Testis (tissue), 3 donors: ENCODE data around the gene GMDS. TPM values are rescaled to one million over a fixed set of nuclear protein-coding genes. Genes with fewer than 3 reads are reported as not detected.

ENCODE experiments used
- DNase-seq: peaks from one replicate; pipeline ENCODE4 v3.0.0-alpha.2; 2019
- H3K27ac ChIP-seq, 2 donors: fragments of 200-600 bp; sonication (generic); one replicate each; pipeline ENCODE4 v1.5.1; 2019
- H3K27me3 ChIP-seq: fragments of 200-600 bp; sonication (generic); one replicate; pipeline ENCODE4 v1.5.1; 2019
- H3K36me3 ChIP-seq: fragments of 200-600 bp; sonication (generic); one replicate; pipeline ENCODE4 v1.5.1; 2017; ENCODE audit warnings: low read depth; ENCODE audit errors: missing control alignments
- H3K4me1 ChIP-seq: fragments of 200-600 bp; sonication (generic); one replicate; pipeline ENCODE4 v1.5.1; 2019
- H3K4me3 ChIP-seq, 2 donors: fragments of 200-600 bp; sonication (generic); one replicate each; pipeline ENCODE4 v1.5.1; 2017 to 2019
- H3K9me3 ChIP-seq: fragments of 200-600 bp; sonication (generic); one replicate; pipeline ENCODE4 v1.5.1; 2017
- CTCF ChIP-seq, 3 experiments: fragments of 450-650 bp in 2 of 3; fragments of 200-600 bp in 1 of 3; sonication (generic) in 1 of 3; IDR thresholded peaks; one replicate each; pipeline ENCODE4 v1.5.1; 2016 to 2019; ENCODE audit warnings: antibody characterized with exemption in 3 of 3, mild to moderate bottlenecking in 2 of 3, moderate library complexity in 1 of 3
- POLR2A ChIP-seq: fragments of 450-650 bp; IDR thresholded peaks from one replicate; pipeline ENCODE4 v1.6.1; 2017; ENCODE audit warnings: antibody characterized with exemption, mild to moderate bottlenecking, moderate library complexity
- WGBS, 2 donors: methylation state at CpG; one replicate each; pipeline ENCODE4 v1.1.5; 2018; 5-methylcytosine and 5-hydroxymethylcytosine counted together
- intact Hi-C: fragments of 100-400 bp; cut with DNase I; formaldehyde crosslinking; loops from one replicate; pipeline ENCODE4 v1.15.1; 2023; ENCODE audit warnings: low total_unique reads
- polyA plus RNA-seq: library from polyadenylated mRNA; stranded (reverse); fragments of 350-450 nt; fragmentation: Illumina TruSeq; extraction: RNeasy Lipid Tissue Mini Kit (QIAGEN cat#74804); gene quantifications from one replicate; pipeline ENCODE4 v1.2.3, GENCODE V29; 2014; ENCODE audit warnings: low read depth, low replicate concordance; ENCODE audit not compliant: insufficient read depth
- total RNA-seq, 2 donors: library from RNA; depleted of rRNA; stranded (reverse); fragments of >200 nt; gene quantifications; one replicate each; pipeline ENCODE4 v1.2.3, GENCODE V29; 2016

GMDS gene
- total and polyA plus RNA-seq, 3 donors from 2014 or later: 19.6 to 31.1 (median 22.2) TPM

DNA sequence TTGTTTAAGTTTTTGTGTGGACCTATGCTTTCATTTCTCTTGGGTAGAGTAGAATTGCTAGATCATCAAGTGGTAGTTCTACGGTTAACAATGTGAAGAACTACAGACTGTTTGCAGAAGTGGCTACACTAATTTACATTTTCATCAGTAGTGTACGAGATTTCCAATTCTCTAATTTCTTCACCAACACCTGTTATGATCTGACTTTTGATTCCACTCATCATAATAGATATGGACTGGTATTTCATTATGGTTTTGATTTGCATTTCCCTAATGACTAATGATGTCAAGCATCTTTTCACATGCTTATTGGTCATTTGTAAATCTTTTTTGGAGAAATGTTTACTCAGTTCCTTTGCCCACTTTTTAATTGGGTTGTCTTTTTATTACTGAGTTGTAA is 244.4 kb downstream of the GMDS start:
- Histone ChIP-seq H3K27ac (no peak overlapping the region), H3K4me3 (no peak overlapping the region), H3K9me3 (no peaks in the 10 kb centered on the region), H3K36me3 (no peaks in the 10 kb centered on the region), H3K4me1 (no peaks in the 10 kb centered on the region), H3K27me3 (no peaks in the 10 kb centered on the region)
- WGBS, 2 donors: 86 to 97% methylated on average over 2 of the region's 2 CpGs
- intact Hi-C loops: no loop called here
- DNase-seq: no peak
- TF ChIP-seq POLR2A: no peak
- no peak for TF ChIP-seq CTCF (IDR thresholded peaks at IDR 0.05)

GRCh38 chr6:1997702-1998101 is 247.7 kb downstream of the GMDS start:
- H3K36me3 ChIP-seq: no peaks in the 10 kb centered on the region
- H3K27me3 ChIP-seq: no peaks in the 10 kb centered on the region
- intact Hi-C loops: no loop called here
- DNase-seq: no peak
- H3K4me3 ChIP-seq: no peak overlapping the region
- WGBS, 2 donors: 61% methylated on average over 3 of the region's 3 CpGs
- no peak for TF ChIP-seq POLR2A
- TF ChIP-seq CTCF (IDR thresholded peaks at IDR 0.05): no peak
- H3K9me3 ChIP-seq: no peaks in the 10 kb centered on the region
- no peaks in the 10 kb centered on the region for H3K4me1 ChIP-seq
- H3K27ac ChIP-seq: no peak overlapping the region

DNA sequence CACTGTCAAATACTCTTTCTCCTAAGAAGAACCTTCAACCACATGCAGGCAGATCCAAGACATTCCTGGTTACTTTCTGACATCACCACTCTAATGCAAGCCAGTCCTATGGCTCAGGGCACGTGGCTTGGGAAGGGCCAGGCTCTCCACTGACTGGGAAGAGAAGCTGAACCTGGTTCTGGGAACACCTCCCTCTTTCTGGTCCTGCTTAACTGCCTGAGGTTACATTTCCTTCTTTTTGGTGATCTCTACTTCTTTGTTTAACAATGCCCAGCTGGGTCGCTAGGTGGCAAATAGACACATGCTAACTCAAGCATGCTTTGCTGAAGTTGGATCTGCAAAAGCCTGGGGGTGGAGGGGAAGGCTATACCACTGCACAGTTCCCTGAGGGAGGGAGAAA is 249.8 kb downstream of the GMDS start:
- DNase-seq: no peak
- Histone ChIP-seq H3K27me3 (no peaks in the 10 kb centered on the region), H3K4me1 (no peaks in the 10 kb centered on the region), H3K4me3 (no peak overlapping the region), H3K36me3 (no peaks in the 10 kb centered on the region), H3K9me3 (no peaks in the 10 kb centered on the region), H3K27ac (no peak overlapping the region)
- no peak for TF ChIP-seq CTCF (IDR thresholded peaks at IDR 0.05)
- intact Hi-C loops: no loop called here
- WGBS, 2 donors: 96 to 100% methylated on average over 2 of the region's 2 CpGs

GRCh38 chr6:1993042-1993441 is 252.4 kb downstream of the GMDS start:
- no peak overlapping the region for H3K4me3 ChIP-seq
- 89 to 96% methylated on average over 6 of the region's 6 CpGs for WGBS, 2 donors
- H3K27me3 ChIP-seq: no peaks in the 10 kb centered on the region
- H3K36me3 ChIP-seq: no peaks in the 10 kb centered on the region
- TF ChIP-seq POLR2A (no peak), CTCF (IDR thresholded peaks at IDR 0.05) (no peak)
- intact Hi-C loops: no loop called here
- H3K9me3 ChIP-seq: no peaks in the 10 kb centered on the region
- no peaks in the 10 kb centered on the region for H3K4me1 ChIP-seq
- no peak overlapping the region for H3K27ac ChIP-seq
- DNase-seq: no peak

DNA sequence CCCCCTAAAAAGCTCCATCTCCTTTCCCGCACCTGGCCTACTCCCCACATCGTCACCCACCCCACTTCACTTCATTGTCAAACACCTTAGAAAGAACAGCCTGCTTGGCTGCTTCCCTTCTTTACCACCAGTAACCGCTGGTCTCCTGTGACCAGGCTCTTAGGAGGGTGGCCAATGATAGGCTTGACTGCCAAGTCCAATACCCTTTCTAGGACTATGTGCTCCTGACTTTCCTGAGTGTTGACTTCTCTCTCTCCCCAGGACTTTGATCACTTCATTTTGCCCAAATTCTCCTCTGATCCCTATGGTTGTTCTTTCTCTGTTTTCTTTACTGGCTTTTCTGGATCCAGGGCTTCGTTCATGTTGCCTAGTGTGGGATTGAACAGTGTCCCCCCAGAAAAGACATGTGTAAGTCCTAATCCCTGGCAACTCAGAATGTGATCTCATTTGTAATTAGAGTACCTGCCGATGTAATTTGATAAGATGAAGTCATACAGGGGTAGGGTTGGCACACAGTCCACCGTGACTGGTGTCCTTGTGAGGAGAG is 254.0 kb downstream of the GMDS start:
- no peak overlapping the region for H3K4me3 ChIP-seq
- WGBS, 2 donors: 95 to 99% methylated on average over 6 of the region's 6 CpGs
- H3K27ac ChIP-seq: no peak overlapping the region
- no peak for TF ChIP-seq CTCF (IDR thresholded peaks at IDR 0.05)
- no peak for TF ChIP-seq POLR2A
- intact Hi-C loops: no loop called here
- H3K27me3 ChIP-seq: no peaks in the 10 kb centered on the region
- H3K4me1 ChIP-seq: no peaks in the 10 kb centered on the region
- H3K36me3 ChIP-seq: no peaks in the 10 kb centered on the region
- no peaks in the 10 kb centered on the region for H3K9me3 ChIP-seq
- DNase-seq: no peak
